Measurements from ENCODE around the gene DCBLD2. TPM values are rescaled to one million over a fixed set of nuclear protein-coding genes. Genes with fewer than 3 reads are reported as not detected.

DCBLD2 gene
- polyA plus RNA-seq, 3 donors = 0.17 to 1.1 (median 0.45) TPM

- Mint-ChIP-seq H3K27ac (no peak overlapping the region), H3K9me3 (peaks cover 0 to 9% (median 3%) of the 10 kb centered on the region in 7 donors), H3K4me3 (no peak overlapping the region), H3K27me3 (ENCODE audit: low read depth in 3 of 3) (peaks cover 0 to 4% (median 0%) of the 10 kb centered on the region in 3 donors), H3K36me3 (no peaks in the 10 kb centered on the region), H3K4me1 (no peaks in the 10 kb centered on the region)
- H3K9me3 ChIP-seq (replicated peaks in 1 of 2; ENCODE audit: control insufficient read depth in 1 of 2, insufficient read depth in 1 of 2, low read length in 2 of 2) = peaks cover 0 to 3% of the 10 kb centered on the region in 2 donors
- no peak for DNase-seq
- intact Hi-C loops (cut with micrococcal nuclease) = no loop called here
- no CpG with 5 or more reads among the region's 1 CpG for WGBS (ENCODE audit: insufficient coverage)
- no peaks in the 10 kb centered on the region for H3K4me1 ChIP-seq (ENCODE audit: control insufficient read depth in 1 of 2, insufficient read depth in 2 of 2, low read length in 2 of 2)
- no peak overlapping the region for H3K4me2 ChIP-seq (replicated peaks; ENCODE audit: extremely low read depth, low read length, poor library complexity, severe bottlenecking)
- no peak overlapping the region for H2AFZ ChIP-seq (ENCODE audit: insufficient read depth, low read depth, low read length, poor library complexity, severe bottlenecking)
- H3K36me3 ChIP-seq (replicated peaks in 1 of 2; ENCODE audit: control insufficient read depth in 1 of 2, insufficient read depth in 2 of 2, low read length in 2 of 2) = no peaks in the 10 kb centered on the region
- H4K20me1 ChIP-seq (ENCODE audit: insufficient read depth, low read length) = no peaks in the 10 kb centered on the region
- no peaks in the 10 kb centered on the region for H3K79me2 ChIP-seq (ENCODE audit: insufficient read depth, low read length)
- no peaks in the 10 kb centered on the region for H3K27me3 ChIP-seq (ENCODE audit: control insufficient read depth in 2 of 2, insufficient read depth in 2 of 2, low read length in 2 of 2)
- H3K9ac ChIP-seq (ENCODE audit: insufficient read depth, low read length, poor library complexity, severe bottlenecking) = no peak overlapping the region
- H3K4me3 ChIP-seq (replicated peaks in 1 of 3; ENCODE audit: low read depth in 2 of 3, low read length in 3 of 3) = no peak overlapping the region
- no peak overlapping the region for H3K27ac ChIP-seq (ENCODE audit: low read depth in 1 of 2, low read length in 2 of 2)
- no peak for TF ChIP-seq CTCF (IDR thresholded peaks at IDR 0.05)
Observed at GRCh38 chr3:98945101-98945524, 43.6 kb upstream of the DCBLD2 start.

- Histone ChIP-seq H3K36me3 (replicated peaks in 1 of 2; ENCODE audit: control insufficient read depth in 1 of 2, insufficient read depth in 2 of 2, low read length in 2 of 2) (no peaks in the 10 kb centered on the region), H2AFZ (ENCODE audit: insufficient read depth, low read depth, low read length, poor library complexity, severe bottlenecking) (no peak overlapping the region), H4K20me1 (ENCODE audit: insufficient read depth, low read length) (no peaks in the 10 kb centered on the region), H3K4me2 (replicated peaks; ENCODE audit: extremely low read depth, low read length, poor library complexity, severe bottlenecking) (no peak overlapping the region), H3K27me3 (ENCODE audit: control insufficient read depth in 2 of 2, insufficient read depth in 2 of 2, low read length in 2 of 2) (no peaks in the 10 kb centered on the region), H3K79me2 (ENCODE audit: insufficient read depth, low read length) (no peaks in the 10 kb centered on the region), H3K4me1 (ENCODE audit: control insufficient read depth in 1 of 2, insufficient read depth in 2 of 2, low read length in 2 of 2) (no peaks in the 10 kb centered on the region), H3K27ac (ENCODE audit: low read depth in 1 of 2, low read length in 2 of 2) (no peak overlapping the region), H3K9me3 (replicated peaks in 1 of 2; ENCODE audit: control insufficient read depth in 1 of 2, insufficient read depth in 1 of 2, low read length in 2 of 2) (peaks cover 8 to 18% of the 10 kb centered on the region in 2 donors), H3K4me3 (replicated peaks in 1 of 3; ENCODE audit: low read depth in 2 of 3, low read length in 3 of 3) (no peak overlapping the region), H3K9ac (ENCODE audit: insufficient read depth, low read length, poor library complexity, severe bottlenecking) (no peak overlapping the region)
- TF ChIP-seq CTCF (IDR thresholded peaks at IDR 0.05) = no peak
- intact Hi-C loops (cut with micrococcal nuclease) = no loop called here
- Mint-ChIP-seq H3K9me3 (peaks cover 9 to 26% (median 21%) of the 10 kb centered on the region in 7 donors), H3K27ac (no peak overlapping the region), H3K36me3 (no peaks in the 10 kb centered on the region), H3K27me3 (ENCODE audit: low read depth in 3 of 3) (peaks cover 0 to 5% (median 1%) of the 10 kb centered on the region in 3 donors), H3K4me3 (no peak overlapping the region), H3K4me1 (no peaks in the 10 kb centered on the region)
- DNase-seq = no peak
Observed at GRCh38 chr3:98930413-98930812, 28.9 kb upstream of the DCBLD2 start.

Measured in CD14-positive monocyte (primary cell).